Measurements from ENCODE around the gene KRT39. TPM values are rescaled to one million over a fixed set of nuclear protein-coding genes. Genes with fewer than 3 reads are reported as not detected.

Gene KRT39
- total RNA-seq, 1 donor from 2014 or later, result not detected

- Histone ChIP-seq H3K4me3 (ENCODE audit: low read depth, low read length) (no peak overlapping the region), H3K36me3 (ENCODE audit: control insufficient read depth, insufficient read depth, low read length) (no peaks in the 10 kb centered on the region), H3K27me3 (ENCODE audit: control insufficient read depth, insufficient read depth, low read length) (no peaks in the 10 kb centered on the region)
- no peak for DNase-seq (ENCODE audit: low read depth)
- TF ChIP-seq, protein P1, sequence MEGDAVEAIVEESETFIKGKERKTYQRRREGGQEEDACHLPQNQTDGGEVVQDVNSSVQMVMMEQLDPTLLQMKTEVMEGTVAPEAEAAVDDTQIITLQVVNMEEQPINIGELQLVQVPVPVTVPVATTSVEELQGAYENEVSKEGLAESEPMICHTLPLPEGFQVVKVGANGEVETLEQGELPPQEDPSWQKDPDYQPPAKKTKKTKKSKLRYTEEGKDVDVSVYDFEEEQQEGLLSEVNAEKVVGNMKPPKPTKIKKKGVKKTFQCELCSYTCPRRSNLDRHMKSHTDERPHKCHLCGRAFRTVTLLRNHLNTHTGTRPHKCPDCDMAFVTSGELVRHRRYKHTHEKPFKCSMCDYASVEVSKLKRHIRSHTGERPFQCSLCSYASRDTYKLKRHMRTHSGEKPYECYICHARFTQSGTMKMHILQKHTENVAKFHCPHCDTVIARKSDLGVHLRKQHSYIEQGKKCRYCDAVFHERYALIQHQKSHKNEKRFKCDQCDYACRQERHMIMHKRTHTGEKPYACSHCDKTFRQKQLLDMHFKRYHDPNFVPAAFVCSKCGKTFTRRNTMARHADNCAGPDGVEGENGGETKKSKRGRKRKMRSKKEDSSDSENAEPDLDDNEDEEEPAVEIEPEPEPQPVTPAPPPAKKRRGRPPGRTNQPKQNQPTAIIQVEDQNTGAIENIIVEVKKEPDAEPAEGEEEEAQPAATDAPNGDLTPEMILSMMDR (IDR thresholded peaks at IDR 0.05; ENCODE audit: insufficient read depth, low read length, poor library complexity, severe bottlenecking), result no peak
Observed at GRCh38 chr17:40980117-40980516, 13.4 kb upstream of the KRT39 start.

DNA sequence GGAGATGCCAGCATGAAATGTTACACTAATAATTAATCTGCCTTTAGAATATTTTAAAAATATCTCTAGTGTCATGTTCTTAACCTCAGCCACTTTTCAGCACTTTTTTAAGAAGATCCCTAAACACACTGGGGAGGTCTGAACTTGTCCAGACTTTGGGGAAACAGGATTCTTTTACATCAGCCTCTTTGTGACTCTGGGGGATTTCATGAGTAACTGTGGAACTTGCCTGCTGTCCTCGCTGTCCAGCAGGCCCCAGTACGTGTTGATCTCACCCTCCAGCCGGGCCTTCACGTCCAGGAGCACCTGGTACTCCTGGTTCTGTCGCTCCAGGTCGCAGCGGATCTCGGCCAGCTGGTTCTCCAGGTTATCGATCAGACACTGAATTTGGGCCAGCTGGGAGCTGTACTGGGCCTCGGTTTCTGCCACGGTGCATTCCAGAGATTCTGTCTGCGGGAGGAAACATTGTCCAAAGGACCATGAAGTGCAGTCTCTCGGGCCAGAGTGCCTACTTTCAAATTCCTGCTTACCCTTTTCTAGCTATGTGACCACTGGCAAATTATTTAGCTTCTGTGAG lies 11.9 kb upstream of the KRT39 start:
- TF ChIP-seq, protein P1 (IDR thresholded peaks at IDR 0.05; ENCODE audit: insufficient read depth, low read length, poor library complexity, severe bottlenecking), result no peak
- Histone ChIP-seq H3K36me3 (ENCODE audit: control insufficient read depth, insufficient read depth, low read length) (no peaks in the 10 kb centered on the region), H3K27me3 (ENCODE audit: control insufficient read depth, insufficient read depth, low read length) (no peaks in the 10 kb centered on the region), H3K4me3 (ENCODE audit: low read depth, low read length) (no peak overlapping the region)
- no peak for DNase-seq (ENCODE audit: low read depth)

GRCh38 chr17:40975516-40975915 lies 8.8 kb upstream of the KRT39 start:
- TF ChIP-seq, protein P1 (IDR thresholded peaks at IDR 0.05; ENCODE audit: insufficient read depth, low read length, poor library complexity, severe bottlenecking), result no peak
- Histone ChIP-seq H3K36me3 (ENCODE audit: control insufficient read depth, insufficient read depth, low read length) (no peaks in the 10 kb centered on the region), H3K4me3 (ENCODE audit: low read depth, low read length) (no peak overlapping the region), H3K27me3 (ENCODE audit: control insufficient read depth, insufficient read depth, low read length) (no peaks in the 10 kb centered on the region)
- DNase-seq (ENCODE audit: low read depth), result no peak

DNA sequence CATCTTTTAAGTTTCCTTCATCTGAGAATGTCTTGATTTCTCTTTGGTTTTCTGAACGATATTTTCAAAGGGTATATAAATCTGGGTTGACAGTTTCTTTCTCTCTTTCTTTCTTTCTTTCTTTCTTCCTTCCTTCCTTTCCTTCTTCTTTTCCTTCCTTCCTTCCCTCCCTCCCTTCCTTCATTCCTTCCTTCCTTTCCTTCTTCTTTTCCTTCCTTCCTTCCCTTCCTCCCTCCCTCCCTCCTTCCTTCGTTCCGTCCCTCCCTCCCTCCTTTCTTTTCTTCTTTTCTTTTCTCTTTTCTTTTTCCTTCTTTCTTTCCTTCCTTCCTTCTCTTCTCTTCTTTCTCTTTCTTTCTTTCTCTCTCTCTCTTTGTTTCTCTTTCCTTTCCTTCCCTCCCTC lies 7.6 kb upstream of the KRT39 start:
- no peak overlapping the region for H3K4me3 ChIP-seq (ENCODE audit: low read depth, low read length)
- DNase-seq (ENCODE audit: low read depth), result no peak
- H3K27me3 ChIP-seq (ENCODE audit: control insufficient read depth, insufficient read depth, low read length), result no peaks in the 10 kb centered on the region
- TF ChIP-seq, protein P1 (IDR thresholded peaks at IDR 0.05; ENCODE audit: insufficient read depth, low read length, poor library complexity, severe bottlenecking), result no peak
- no peaks in the 10 kb centered on the region for H3K36me3 ChIP-seq (ENCODE audit: control insufficient read depth, insufficient read depth, low read length)

GRCh38 chr17:40967582-40967981 lies 834 bp upstream of the KRT39 start:
- Histone ChIP-seq H3K27me3 (ENCODE audit: control insufficient read depth, insufficient read depth, low read length) (no peaks in the 10 kb centered on the region), H3K36me3 (ENCODE audit: control insufficient read depth, insufficient read depth, low read length) (no peaks in the 10 kb centered on the region), H3K4me3 (ENCODE audit: low read depth, low read length) (no peak overlapping the region)
- TF ChIP-seq, protein P1 (IDR thresholded peaks at IDR 0.05; ENCODE audit: insufficient read depth, low read length, poor library complexity, severe bottlenecking), result no peak
- no peak for DNase-seq (ENCODE audit: low read depth)

- no peaks in the 10 kb centered on the region for H3K36me3 ChIP-seq (ENCODE audit: control insufficient read depth, insufficient read depth, low read length)
- no peak overlapping the region for H3K4me3 ChIP-seq (ENCODE audit: low read depth, low read length)
- no peaks in the 10 kb centered on the region for H3K27me3 ChIP-seq (ENCODE audit: control insufficient read depth, insufficient read depth, low read length)
- TF ChIP-seq, protein P1 (IDR thresholded peaks at IDR 0.05; ENCODE audit: insufficient read depth, low read length, poor library complexity, severe bottlenecking), result peak; percentile 47
- no peak for DNase-seq (ENCODE audit: low read depth)
Observed at GRCh38 chr17:40963838-40964237, 2.9 kb downstream of the KRT39 start.

Data from kidney epithelial cell (primary cell).